Measurements from ENCODE around the gene TMEM179. TPM values are rescaled to one million over a fixed set of nuclear protein-coding genes. Genes with fewer than 3 reads are reported as not detected.

TMEM179 gene
- total RNA-seq, 3 donors from 2014 or later (not counting 1 experiment from before 2014, with no cell fraction given), result not detected

DNA sequence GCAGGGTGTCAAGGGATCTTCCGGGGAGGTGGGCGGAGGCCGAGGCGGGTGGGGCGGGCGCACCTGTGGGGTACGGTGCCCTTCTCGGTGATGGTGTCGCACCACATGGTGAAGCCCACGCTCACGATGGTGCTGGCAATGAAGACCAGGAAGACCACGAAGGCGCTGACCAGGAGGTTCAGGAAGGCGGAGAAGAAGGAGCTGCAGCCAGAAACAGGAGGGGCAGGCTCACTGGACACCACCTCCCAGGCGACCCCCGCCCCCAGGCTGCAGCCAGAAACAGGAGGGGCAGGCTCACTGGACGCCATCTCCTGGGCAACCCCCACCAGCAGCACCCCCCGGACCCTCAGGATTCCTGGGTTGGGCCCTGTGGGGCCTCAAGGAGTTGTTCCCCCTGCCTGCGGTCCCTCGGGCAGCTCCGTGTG, 7.6 kb downstream of the TMEM179 start:
- intact Hi-C loops (cut with micrococcal nuclease), result no loop called here
- no peak for ATAC-seq
- Mint-ChIP-seq H3K9me3 (no peaks in the 10 kb centered on the region), H3K27me3 (ENCODE audit: low read depth in 2 of 2) (peaks cover 8 to 15% of the 10 kb centered on the region in 2 donors), H3K4me1 (peaks cover 0 to 11% of the 10 kb centered on the region in 2 donors), H3K36me3 (no peaks in the 10 kb centered on the region), H3K4me3 (no peak overlapping the region), H3K27ac (no peak overlapping the region)
- DNase-seq, result no peak
- Histone ChIP-seq H3K4me3 (ENCODE audit: low read length) (no peak overlapping the region), H3K9me3 (ENCODE audit: control insufficient read depth, insufficient read depth, low read length) (no peaks in the 10 kb centered on the region), H3K36me3 (ENCODE audit: control insufficient read depth, insufficient read depth, low read length) (no peaks in the 10 kb centered on the region), H3K4me1 (ENCODE audit: control insufficient read depth, insufficient read depth, low read length) (no peaks in the 10 kb centered on the region), H3K27me3 (ENCODE audit: control insufficient read depth, insufficient read depth, low read length) (no peaks in the 10 kb centered on the region), H3K27ac (ENCODE audit: low read length) (no peak overlapping the region)
- no peak for TF ChIP-seq CTCF (IDR thresholded peaks at IDR 0.05)
- 85% methylated on average over 21 of the region's 21 CpGs for WGBS (ENCODE audit: insufficient coverage)

DNA sequence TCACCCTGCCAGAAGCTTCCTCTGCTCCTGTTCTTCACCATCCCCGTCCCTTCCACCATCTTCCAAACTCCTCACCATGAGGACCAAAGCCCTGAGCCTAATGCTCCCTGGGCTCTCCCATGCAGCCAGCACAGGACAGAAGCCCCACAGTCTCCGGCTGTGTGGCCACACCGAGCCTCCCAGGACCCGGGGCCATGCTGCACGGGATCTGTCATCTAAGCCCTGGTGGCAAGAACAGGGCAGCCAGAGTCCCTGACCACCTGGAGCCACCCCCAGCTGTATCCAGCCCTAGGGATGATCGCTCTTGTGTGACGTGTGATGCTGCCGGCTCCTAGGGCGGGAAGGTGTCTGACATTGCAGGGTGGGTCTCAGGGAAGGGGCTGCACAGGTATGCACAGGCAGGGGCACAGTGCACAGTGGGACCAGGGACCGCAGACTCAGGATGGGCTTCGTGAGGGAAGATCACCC, 8.1 kb downstream of the TMEM179 start:
- peak overlapping the region in 1 of 2 donors; percentile 35 for H3K27ac Mint-ChIP-seq
- intact Hi-C loops (cut with micrococcal nuclease), result no loop called here
- TF ChIP-seq CTCF (IDR thresholded peaks at IDR 0.05), result no peak

GRCh38 chr14:104595911-104596450, 8.6 kb downstream of the TMEM179 start:
- intact Hi-C loops (cut with micrococcal nuclease), result no loop called here
- Mint-ChIP-seq H3K9me3 (no peaks in the 10 kb centered on the region), H3K27me3 (ENCODE audit: low read depth in 2 of 2) (peaks cover 8 to 15% of the 10 kb centered on the region in 2 donors), H3K27ac (peak overlapping the region in 1 of 2 donors; percentile 35), H3K4me3 (no peak overlapping the region), H3K4me1 (peaks cover 0 to 11% of the 10 kb centered on the region in 2 donors), H3K36me3 (no peaks in the 10 kb centered on the region)
- no peaks in the 10 kb centered on the region for H3K27me3 ChIP-seq (ENCODE audit: control insufficient read depth, insufficient read depth, low read length)
- no peak overlapping the region for H3K4me3 ChIP-seq (ENCODE audit: low read length)
- ATAC-seq, result no peak
- DNase-seq, result no peak
- 81% methylated on average over 6 of the region's 6 CpGs for WGBS (ENCODE audit: insufficient coverage)
- H3K27ac ChIP-seq (ENCODE audit: low read length), result no peak overlapping the region
- no peak for TF ChIP-seq CTCF (IDR thresholded peaks at IDR 0.05)
- H3K4me1 ChIP-seq (ENCODE audit: control insufficient read depth, insufficient read depth, low read length), result no peaks in the 10 kb centered on the region
- H3K9me3 ChIP-seq (ENCODE audit: control insufficient read depth, insufficient read depth, low read length), result no peaks in the 10 kb centered on the region
- no peaks in the 10 kb centered on the region for H3K36me3 ChIP-seq (ENCODE audit: control insufficient read depth, insufficient read depth, low read length)

More for the DNA sequence above, 8.1 kb downstream of the TMEM179 start:
- Histone ChIP-seq H3K36me3 (ENCODE audit: control insufficient read depth, insufficient read depth, low read length) (no peaks in the 10 kb centered on the region), H3K27me3 (ENCODE audit: control insufficient read depth, insufficient read depth, low read length) (no peaks in the 10 kb centered on the region), H3K4me3 (ENCODE audit: low read length) (no peak overlapping the region), H3K27ac (ENCODE audit: low read length) (no peak overlapping the region), H3K9me3 (ENCODE audit: control insufficient read depth, insufficient read depth, low read length) (no peaks in the 10 kb centered on the region), H3K4me1 (ENCODE audit: control insufficient read depth, insufficient read depth, low read length) (no peaks in the 10 kb centered on the region)
- Mint-ChIP-seq H3K4me3 (no peak overlapping the region), H3K9me3 (no peaks in the 10 kb centered on the region), H3K27me3 (ENCODE audit: low read depth in 2 of 2) (peaks cover 8 to 15% of the 10 kb centered on the region in 2 donors), H3K36me3 (no peaks in the 10 kb centered on the region), H3K4me1 (peaks cover 0 to 11% of the 10 kb centered on the region in 2 donors)
- ATAC-seq, result no peak
- no peak for DNase-seq
- WGBS (ENCODE audit: insufficient coverage), result 80% methylated on average over 11 of the region's 11 CpGs

All from natural killer cell (primary cell).